ENCODE data around the gene FOLR1. TPM values are rescaled to one million over a fixed set of nuclear protein-coding genes. Genes with fewer than 3 reads are reported as not detected.

The FOLR1 gene
- total RNA-seq, 1 experiment from 2014 or later = 1.3 TPM

DNA sequence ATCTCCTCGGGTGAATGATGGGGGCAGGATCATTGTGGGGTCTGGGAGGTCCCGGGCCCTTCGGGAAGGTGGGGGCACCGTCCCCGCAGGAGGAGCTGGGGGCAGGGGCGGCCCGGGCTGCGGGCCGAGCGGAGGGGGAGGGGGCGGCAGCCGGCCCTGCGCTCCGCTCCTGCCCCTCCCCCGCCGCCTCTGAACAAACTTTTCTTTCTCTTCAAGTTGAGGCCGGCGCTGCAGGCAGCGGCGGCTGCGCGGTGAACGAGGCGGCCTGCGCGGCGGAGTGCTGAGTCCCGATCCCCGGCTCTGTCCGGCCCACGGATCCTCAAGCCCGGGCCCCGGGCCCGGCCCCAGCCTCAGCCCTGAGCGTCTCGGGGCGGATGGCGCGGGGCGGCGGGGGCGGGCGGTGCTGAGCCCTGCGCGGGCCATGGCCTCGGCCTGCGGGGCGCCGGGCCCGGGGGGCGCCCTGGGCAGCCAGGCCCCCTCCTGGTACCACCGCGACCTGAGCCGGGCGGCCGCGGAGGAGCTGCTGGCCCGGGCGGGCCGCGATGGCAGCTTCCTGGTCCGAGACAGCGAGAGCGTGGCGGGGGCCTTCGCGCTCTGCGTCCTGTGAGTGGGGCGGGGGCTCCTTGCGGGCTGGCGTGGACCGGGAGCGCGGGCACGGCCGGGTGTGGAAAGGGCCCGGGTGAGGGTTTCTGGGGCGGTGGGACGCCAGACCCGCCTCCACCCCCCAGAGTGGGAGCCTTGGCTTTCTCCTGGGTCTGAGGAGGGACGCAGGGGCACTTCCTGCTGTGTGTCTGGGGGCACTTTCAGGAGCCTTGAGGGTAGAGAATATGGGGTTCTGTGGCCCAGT is 32.8 kb downstream of the FOLR1 start, which contains the start of gene INPPL1:
Gene INPPL1, plus strand, starts transcription at position 204 of the 847 bp plus-strand sequence. Its CDS starts 218 bp downstream, at position 422.
- peak within 1 kb of the TSS; percentile 72 for H3K4me3 ChIP-seq (ENCODE audit: insufficient read depth, low read depth, low read length)
- H3K36me3 ChIP-seq (replicated peaks; ENCODE audit: control insufficient read depth, insufficient read depth, low read length) = peaks cover 14% of the 10 kb centered on the region
- peak; percentile 90 for DNase-seq
- peaks cover 1% of the 10 kb centered on the region; the same call in 1 of the 2 replicates for H3K27me3 ChIP-seq (ENCODE audit: control insufficient read depth, insufficient read depth, low read length)

DNA sequence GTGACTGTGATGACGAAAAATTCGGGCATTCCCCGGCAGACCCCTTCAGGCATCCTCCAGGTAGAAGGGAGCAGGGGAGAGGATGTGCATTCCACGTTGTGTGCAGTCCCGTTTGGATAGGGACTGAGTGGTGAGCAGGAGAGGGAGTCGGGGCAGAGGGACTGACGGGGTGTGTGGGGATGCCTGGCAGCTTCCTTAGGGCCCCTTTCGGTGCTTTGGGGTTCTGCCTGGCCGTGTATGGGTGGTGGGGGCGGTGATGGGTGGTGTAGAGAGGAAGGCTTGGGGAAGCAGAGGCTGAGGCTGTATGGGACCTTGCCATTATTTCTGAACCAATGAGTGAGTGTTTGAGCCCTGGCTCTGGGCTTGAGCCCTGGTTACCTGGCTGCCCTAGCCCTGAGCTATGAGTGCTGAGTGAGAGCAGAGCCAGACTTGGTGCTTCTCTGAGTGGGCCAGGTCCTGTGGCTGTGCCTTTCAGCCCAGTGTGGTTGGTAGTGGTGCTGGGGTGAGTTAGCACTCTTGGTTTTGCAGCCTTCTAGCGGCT is 33.5 kb downstream of the FOLR1 start:
- Histone ChIP-seq H3K4me3 (ENCODE audit: insufficient read depth, low read depth, low read length) (peak overlapping the region; percentile 72), H3K27me3 (ENCODE audit: control insufficient read depth, insufficient read depth, low read length) (peaks cover 1% of the 10 kb centered on the region; the same call in 1 of the 2 replicates), H3K36me3 (replicated peaks; ENCODE audit: control insufficient read depth, insufficient read depth, low read length) (peaks cover 19% of the 10 kb centered on the region)
- DNase-seq = peak; percentile 57

GRCh38 chr11:72226701-72227100 is 34.8 kb downstream of the FOLR1 start:
- H3K36me3 ChIP-seq (replicated peaks; ENCODE audit: control insufficient read depth, insufficient read depth, low read length) = peaks cover 27% of the 10 kb centered on the region
- no peaks in the 10 kb centered on the region; the same call in 1 of the 2 replicates for H3K27me3 ChIP-seq (ENCODE audit: control insufficient read depth, insufficient read depth, low read length)
- no peak overlapping the region for H3K4me3 ChIP-seq (ENCODE audit: insufficient read depth, low read depth, low read length)
- no peak for DNase-seq

GRCh38 chr11:72227316-72228228 is 35.6 kb downstream of the FOLR1 start:
- H3K4me3 ChIP-seq (ENCODE audit: insufficient read depth, low read depth, low read length) = no peak overlapping the region
- H3K36me3 ChIP-seq (replicated peaks; ENCODE audit: control insufficient read depth, insufficient read depth, low read length) = peaks cover 31% of the 10 kb centered on the region
- peak; percentile 18 for DNase-seq

DNA sequence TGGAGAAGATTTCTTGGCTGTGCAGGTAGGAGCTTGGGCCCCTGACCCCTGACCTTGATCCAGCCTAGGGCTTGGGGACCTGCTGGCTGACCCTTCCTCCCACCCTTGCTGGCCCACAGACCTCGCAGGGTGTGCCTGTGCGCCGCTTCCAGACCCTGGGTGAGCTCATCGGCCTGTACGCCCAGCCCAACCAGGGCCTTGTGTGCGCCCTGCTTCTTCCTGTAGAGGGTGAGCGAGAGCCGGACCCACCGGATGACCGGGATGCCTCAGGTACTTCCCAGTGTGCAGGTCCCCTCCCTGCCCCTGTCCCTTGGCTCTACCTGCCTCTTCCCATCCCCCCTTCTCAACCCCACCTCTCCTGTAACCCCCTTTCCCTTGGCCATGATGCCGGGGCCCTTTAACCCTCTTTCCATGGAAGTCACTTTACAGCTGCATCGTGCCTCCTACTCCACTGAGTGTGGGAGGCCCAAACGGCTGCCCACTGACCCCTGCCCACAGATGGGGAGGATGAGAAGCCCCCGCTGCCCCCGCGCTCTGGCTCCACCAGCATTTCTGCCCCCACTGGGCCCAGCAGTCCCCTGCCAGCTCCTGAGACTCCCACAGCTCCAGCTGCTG is 36.4 kb downstream of the FOLR1 start:
- peak; percentile 64 for DNase-seq
- no peak overlapping the region for H3K4me3 ChIP-seq (ENCODE audit: insufficient read depth, low read depth, low read length)
- H3K36me3 ChIP-seq (replicated peaks; ENCODE audit: control insufficient read depth, insufficient read depth, low read length) = peaks cover 38% of the 10 kb centered on the region
- H3K27me3 ChIP-seq (ENCODE audit: control insufficient read depth, insufficient read depth, low read length) = no peaks in the 10 kb centered on the region; the same call in 1 of the 2 replicates

More at GRCh38 chr11:72227316-72228228, 35.6 kb downstream of the FOLR1 start:
- H3K27me3 ChIP-seq (ENCODE audit: control insufficient read depth, insufficient read depth, low read length) = no peaks in the 10 kb centered on the region; the same call in 1 of the 2 replicates

- Histone ChIP-seq H3K36me3 (replicated peaks; ENCODE audit: control insufficient read depth, insufficient read depth, low read length) (peaks cover 42% of the 10 kb centered on the region), H3K27me3 (ENCODE audit: control insufficient read depth, insufficient read depth, low read length) (no peaks in the 10 kb centered on the region; the same call in 1 of the 2 replicates), H3K4me3 (ENCODE audit: insufficient read depth, low read depth, low read length) (no peak overlapping the region)
- peak; percentile 17 for DNase-seq
Measured at GRCh38 chr11:72228844-72229231, 36.9 kb downstream of the FOLR1 start.

DNA sequence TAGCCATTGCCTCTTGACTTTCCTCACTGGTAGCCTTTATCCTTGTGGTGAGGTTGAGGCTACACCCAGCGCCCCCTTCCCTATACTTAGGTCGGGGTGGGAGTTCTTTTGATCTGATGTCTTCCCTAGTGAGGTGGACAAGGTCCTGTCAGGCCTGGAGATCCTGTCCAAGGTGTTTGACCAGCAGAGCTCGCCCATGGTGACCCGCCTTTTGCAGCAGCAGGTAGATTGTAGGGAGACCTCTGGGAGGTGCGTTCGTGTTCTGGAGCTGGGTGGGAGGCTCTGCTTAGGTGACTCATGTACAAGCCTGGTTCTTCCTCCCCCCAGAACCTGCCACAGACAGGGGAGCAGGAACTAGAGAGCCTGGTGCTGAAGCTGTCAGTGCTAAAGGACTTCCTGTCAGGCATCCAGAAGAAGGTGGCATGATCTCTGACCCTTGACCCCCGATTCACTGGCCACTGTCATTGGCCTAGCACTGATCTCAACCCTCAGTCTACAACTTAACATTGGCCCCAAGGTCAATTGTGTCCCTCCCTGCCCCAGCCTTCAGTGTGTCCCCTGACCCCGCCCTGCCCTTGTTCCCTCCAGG is 37.5 kb downstream of the FOLR1 start:
- peaks cover 47% of the 10 kb centered on the region for H3K36me3 ChIP-seq (replicated peaks; ENCODE audit: control insufficient read depth, insufficient read depth, low read length)
- H3K27me3 ChIP-seq (ENCODE audit: control insufficient read depth, insufficient read depth, low read length) = no peaks in the 10 kb centered on the region; the same call in 1 of the 2 replicates
- DNase-seq = peak; percentile 17
- H3K4me3 ChIP-seq (ENCODE audit: insufficient read depth, low read depth, low read length) = no peak overlapping the region

DNA sequence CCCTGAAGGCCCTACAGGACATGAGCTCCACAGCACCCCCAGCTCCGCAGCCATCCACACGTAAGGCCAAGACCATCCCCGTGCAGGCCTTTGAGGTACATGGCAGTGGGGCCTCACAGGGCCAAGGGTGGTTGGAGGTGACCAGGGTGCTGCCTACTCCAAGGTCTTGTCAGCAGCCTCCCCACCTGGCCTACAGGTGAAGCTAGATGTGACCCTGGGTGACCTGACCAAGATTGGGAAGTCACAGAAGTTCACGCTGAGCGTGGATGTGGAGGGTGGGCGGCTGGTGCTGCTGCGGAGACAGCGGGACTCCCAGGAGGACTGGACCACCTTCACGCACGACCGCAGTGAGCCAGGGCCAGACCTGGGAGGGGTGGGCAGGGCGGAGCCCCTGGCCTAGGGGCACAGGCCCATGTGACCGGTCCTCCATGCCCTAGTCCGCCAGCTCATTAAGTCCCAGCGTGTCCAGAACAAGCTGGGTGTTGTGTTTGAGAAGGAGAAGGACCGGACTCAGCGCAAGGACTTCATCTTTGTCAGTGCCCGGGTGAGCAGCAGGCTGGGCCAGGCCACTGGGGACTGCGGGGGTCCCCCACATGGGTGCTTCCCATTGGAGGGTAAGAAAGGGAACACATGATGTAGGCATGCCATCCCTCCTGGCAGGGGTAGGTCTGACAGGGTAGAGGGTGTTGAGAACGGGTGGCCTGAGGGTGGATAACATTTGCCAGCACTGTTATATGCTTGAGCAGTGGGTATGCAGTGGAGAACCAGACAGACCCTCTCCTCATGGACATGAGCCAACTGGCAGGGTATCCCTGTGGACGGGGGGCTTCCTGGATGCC is 38.2 kb downstream of the FOLR1 start:
- peak; percentile 25 for DNase-seq
- H3K4me3 ChIP-seq (ENCODE audit: insufficient read depth, low read depth, low read length) = no peak overlapping the region
- peaks cover 50% of the 10 kb centered on the region for H3K36me3 ChIP-seq (replicated peaks; ENCODE audit: control insufficient read depth, insufficient read depth, low read length)
- H3K27me3 ChIP-seq (ENCODE audit: control insufficient read depth, insufficient read depth, low read length) = no peaks in the 10 kb centered on the region; the same call in 1 of the 2 replicates

DNA sequence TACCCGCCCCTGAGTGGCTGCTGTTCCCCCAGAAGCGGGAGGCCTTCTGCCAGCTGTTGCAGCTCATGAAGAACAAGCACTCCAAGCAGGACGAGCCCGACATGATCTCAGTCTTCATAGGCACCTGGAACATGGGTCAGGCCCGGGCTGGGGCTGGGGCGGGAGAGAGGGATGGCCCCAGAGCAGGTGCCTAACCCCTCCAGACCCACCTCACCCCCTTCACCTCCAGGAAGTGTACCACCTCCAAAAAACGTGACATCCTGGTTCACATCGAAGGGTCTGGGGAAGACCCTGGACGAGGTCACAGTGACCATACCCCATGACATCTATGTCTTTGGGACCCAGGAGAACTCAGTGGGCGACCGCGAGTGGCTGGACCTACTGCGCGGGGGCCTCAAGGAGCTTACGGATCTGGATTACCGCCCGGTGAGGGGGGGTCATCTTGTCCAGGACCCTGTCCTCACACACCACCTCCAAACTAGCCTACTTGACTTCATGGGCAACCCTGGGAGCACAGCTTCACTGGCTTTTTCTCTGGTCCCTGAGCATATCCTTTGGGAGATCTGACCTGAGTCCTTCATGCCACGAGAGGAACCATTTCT is 38.9 kb downstream of the FOLR1 start:
- Histone ChIP-seq H3K4me3 (ENCODE audit: insufficient read depth, low read depth, low read length) (no peak overlapping the region), H3K27me3 (ENCODE audit: control insufficient read depth, insufficient read depth, low read length) (no peaks in the 10 kb centered on the region), H3K36me3 (replicated peaks; ENCODE audit: control insufficient read depth, insufficient read depth, low read length) (peaks cover 54% of the 10 kb centered on the region)
- DNase-seq = no peak

DNA sequence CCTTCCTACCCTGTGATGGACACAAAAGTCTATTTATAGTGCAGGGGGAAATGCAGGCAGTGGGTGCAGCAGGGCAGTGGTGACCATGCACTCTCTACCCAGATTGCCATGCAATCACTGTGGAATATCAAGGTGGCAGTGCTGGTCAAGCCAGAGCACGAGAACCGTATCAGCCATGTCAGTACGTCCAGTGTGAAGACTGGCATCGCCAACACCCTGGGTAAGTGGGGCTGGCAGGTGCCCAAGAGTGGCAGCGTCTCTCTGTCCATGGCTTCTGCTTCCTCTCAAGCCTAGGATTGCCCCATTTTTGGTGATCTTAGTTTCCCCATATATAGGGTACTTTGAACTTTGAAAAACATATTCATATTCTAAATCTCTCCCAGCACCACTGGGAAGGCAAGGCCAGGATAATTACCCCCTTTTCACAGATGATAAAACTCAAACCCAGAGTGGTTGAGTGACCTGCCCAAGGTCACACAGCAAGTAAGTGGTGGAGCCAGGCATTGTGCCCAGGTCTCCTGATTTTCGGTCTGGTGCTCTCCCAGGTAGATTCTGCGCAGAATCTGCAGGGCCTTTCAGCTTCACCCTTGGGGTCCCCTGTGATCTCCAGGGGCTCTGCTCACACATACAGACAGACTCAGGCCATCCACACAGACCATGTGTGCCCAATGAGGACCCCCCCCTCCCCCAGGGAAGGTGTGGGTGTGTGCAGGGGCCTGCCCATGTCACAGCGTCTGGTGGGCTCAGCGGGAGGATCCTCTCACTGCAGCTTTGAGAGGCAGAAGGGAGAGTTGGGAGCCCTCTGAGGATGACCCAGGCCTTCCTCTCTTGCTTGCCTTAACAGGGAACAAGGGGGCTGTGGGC is 39.7 kb downstream of the FOLR1 start:
- no peak overlapping the region for H3K4me3 ChIP-seq (ENCODE audit: insufficient read depth, low read depth, low read length)
- DNase-seq = peak; percentile 12
- H3K27me3 ChIP-seq (ENCODE audit: control insufficient read depth, insufficient read depth, low read length) = no peaks in the 10 kb centered on the region
- H3K36me3 ChIP-seq (replicated peaks; ENCODE audit: control insufficient read depth, insufficient read depth, low read length) = peaks cover 54% of the 10 kb centered on the region

GRCh38 chr11:72232260-72233055 is 40.5 kb downstream of the FOLR1 start:
- Histone ChIP-seq H3K4me3 (ENCODE audit: insufficient read depth, low read depth, low read length) (no peak overlapping the region), H3K27me3 (ENCODE audit: control insufficient read depth, insufficient read depth, low read length) (no peaks in the 10 kb centered on the region), H3K36me3 (replicated peaks; ENCODE audit: control insufficient read depth, insufficient read depth, low read length) (peaks cover 54% of the 10 kb centered on the region)
- DNase-seq = peak; percentile 17
